C4-2B (cell line): ENCODE results near the gene ARSJ.

Experiments used
- ZFX ChIP-seq: fragments of 450-650 bp; IDR thresholded peaks from 2 replicates; pipeline ENCODE4 v1.6.1; 2017
- TF ChIP-seq, protein P1 (sequence below): fragments of 450-650 bp; conservative IDR thresholded peaks from 2 replicates; pipeline ENCODE4 v1.5.1; 2017; ENCODE audit warnings: mild to moderate bottlenecking

DNA sequence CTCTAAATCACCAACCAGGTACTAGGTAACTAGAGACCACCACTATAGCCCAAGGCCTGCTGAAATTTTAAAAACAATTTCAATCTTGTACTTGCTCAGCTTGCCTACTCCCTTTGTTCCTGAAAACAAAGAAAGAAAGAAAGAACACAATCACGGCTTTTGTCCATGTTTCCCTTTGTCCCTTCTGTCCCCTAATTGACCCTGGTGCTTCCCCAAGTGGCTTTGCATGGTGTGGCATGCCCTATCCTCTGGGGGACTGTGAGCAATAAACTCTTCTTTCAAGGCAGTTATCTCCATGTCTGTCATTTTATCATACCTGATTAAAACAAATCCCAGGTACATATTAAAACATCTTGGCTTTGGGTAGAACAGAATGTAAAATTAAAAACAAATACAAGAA lies 94.8 kb downstream of the ARSJ start:
- TF ChIP-seq, protein P1, sequence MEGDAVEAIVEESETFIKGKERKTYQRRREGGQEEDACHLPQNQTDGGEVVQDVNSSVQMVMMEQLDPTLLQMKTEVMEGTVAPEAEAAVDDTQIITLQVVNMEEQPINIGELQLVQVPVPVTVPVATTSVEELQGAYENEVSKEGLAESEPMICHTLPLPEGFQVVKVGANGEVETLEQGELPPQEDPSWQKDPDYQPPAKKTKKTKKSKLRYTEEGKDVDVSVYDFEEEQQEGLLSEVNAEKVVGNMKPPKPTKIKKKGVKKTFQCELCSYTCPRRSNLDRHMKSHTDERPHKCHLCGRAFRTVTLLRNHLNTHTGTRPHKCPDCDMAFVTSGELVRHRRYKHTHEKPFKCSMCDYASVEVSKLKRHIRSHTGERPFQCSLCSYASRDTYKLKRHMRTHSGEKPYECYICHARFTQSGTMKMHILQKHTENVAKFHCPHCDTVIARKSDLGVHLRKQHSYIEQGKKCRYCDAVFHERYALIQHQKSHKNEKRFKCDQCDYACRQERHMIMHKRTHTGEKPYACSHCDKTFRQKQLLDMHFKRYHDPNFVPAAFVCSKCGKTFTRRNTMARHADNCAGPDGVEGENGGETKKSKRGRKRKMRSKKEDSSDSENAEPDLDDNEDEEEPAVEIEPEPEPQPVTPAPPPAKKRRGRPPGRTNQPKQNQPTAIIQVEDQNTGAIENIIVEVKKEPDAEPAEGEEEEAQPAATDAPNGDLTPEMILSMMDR = no peak
- no peak for TF ChIP-seq ZFX
